Endothelial cell of umbilical vein (primary cell): Measurements from ENCODE around the gene ZNF565. TPM values are rescaled to one million over a fixed set of nuclear protein-coding genes. Genes with fewer than 3 reads are reported as not detected.
"Not testable (repeated sequence)": the region's sequence is repeated elsewhere in the genome, so short reads cannot be mapped to it uniquely, and the experiment has no call there.

Experiments used
- BruUV-seq: library from RNA; stranded (reverse); fragments of 400-500 nt; replicated peaks from 2 replicates; lab custom pipeline; 2021; lab: Mats Ljungman, UMichigan
- CTCF ChIA-PET: fragments of 300-600, 350-600 bp; sonication (Branson Sonifier 250); formaldehyde crosslinking; loops from one replicate; lab custom pipeline; 2021; ENCODE audit warnings: antibody characterized with exemption, inconsistent platforms; lab: Charles Lee
- POLR2A ChIA-PET: fragments of 300-600, 350-600 bp; sonication (Branson Sonifier 250); formaldehyde crosslinking; loops from one replicate; lab custom pipeline; 2021; ENCODE audit warnings: antibody characterized with exemption, inconsistent platforms; lab: Charles Lee
- DNase-seq: peaks from one replicate; pipeline ENCODE4 v3.0.0-alpha.2; 2011; ENCODE audit warnings: low read depth, low spot score
- FAIRE-seq: peaks from 2 replicates; lab custom pipeline; 2011; peaks lifted over from hg19 to GRCh38; lab: Jason Lieb, UNC
- H2AFZ ChIP-seq: 2 replicates; pipeline ENCODE4 v1.6.0; 2012; ENCODE audit warnings: low read depth, low read length, control low read depth, inconsistent platforms
- H3K27ac ChIP-seq: 2 replicates; pipeline ENCODE4 v1.5.1; 2011; ENCODE audit warnings: low read depth, mild to moderate bottlenecking, control low read depth, low read length, moderate library complexity; ENCODE audit not compliant: insufficient read depth
- H3K27me3 ChIP-seq, 2 experiments: 2 replicates each; pipeline versions ENCODE4 v1.6.0 to v1.6.1; 2011; ENCODE audit warnings: low read length in 2 of 2, mixed read lengths in 1 of 2; ENCODE audit not compliant: control insufficient read depth in 2 of 2, insufficient read depth in 2 of 2
- H3K36me3 ChIP-seq, 2 experiments: 2 replicates in 1 of 2; 3 replicates in 1 of 2; pipeline ENCODE4 v1.5.1; 2011; ENCODE audit warnings: low read length in 2 of 2, mild to moderate bottlenecking in 1 of 2, moderate library complexity in 1 of 2; ENCODE audit not compliant: control insufficient read depth in 2 of 2, insufficient read depth in 2 of 2; ENCODE audit errors: extremely low read depth in 1 of 2
- H3K4me1 ChIP-seq: 3 replicates; pipeline ENCODE4 v1.5.1; 2011; ENCODE audit warnings: mild to moderate bottlenecking, low read length; ENCODE audit not compliant: control insufficient read depth, insufficient read depth; ENCODE audit errors: extremely low read depth
- H3K4me2 ChIP-seq: 2 replicates; pipeline ENCODE4 v1.6.1; 2011; ENCODE audit warnings: low read length, control low read depth, mixed read lengths; ENCODE audit not compliant: insufficient read depth
- H3K4me3 ChIP-seq, 3 experiments: fragments of 200-600 bp in 1 of 3; sonication (generic), shearing (Covaris generic) in 1 of 3; replicated peaks in 1 of 3; 2 replicates each; pipeline ENCODE4 v1.5.1; 2011 to 2016; ENCODE audit warnings: control low read depth in 3 of 3, low read length in 3 of 3, mild to moderate bottlenecking in 2 of 3, inconsistent platforms in 1 of 3, low read depth in 1 of 3, moderate library complexity in 1 of 3; ENCODE audit not compliant: insufficient read depth in 1 of 3
- H3K79me2 ChIP-seq: 2 replicates; pipeline ENCODE4 v1.6.0; 2012; ENCODE audit warnings: low read length, inconsistent platforms; ENCODE audit not compliant: control insufficient read depth, insufficient read depth
- H3K9ac ChIP-seq: replicated peaks from 2 replicates; pipeline ENCODE3; 2011; ENCODE audit warnings: low read length, control low read depth; ENCODE audit not compliant: insufficient read depth; ENCODE audit errors: extremely low read depth
- H3K9me1 ChIP-seq: replicated peaks from 3 replicates; pipeline ENCODE4 v1.6.0; 2011; ENCODE audit warnings: mild to moderate bottlenecking, low read length; ENCODE audit not compliant: control insufficient read depth, insufficient read depth; ENCODE audit errors: extremely low read depth
- H3K9me3 ChIP-seq: replicated peaks from 2 replicates; pipeline ENCODE4 v1.5.1; 2012; ENCODE audit warnings: low read length, inconsistent platforms; ENCODE audit not compliant: control insufficient read depth, insufficient read depth
- H4K20me1 ChIP-seq: replicated peaks from 2 replicates; pipeline ENCODE3; 2011; ENCODE audit warnings: mild to moderate bottlenecking, low read length; ENCODE audit not compliant: control insufficient read depth, insufficient read depth; ENCODE audit errors: extremely low read depth
- CTCF ChIP-seq, 2 donors: IDR thresholded peaks; 1 replicate in 1 of 2; 2 replicates in 1 of 2; pipeline ENCODE4 v1.5.1; 2011; ENCODE audit warnings: low read length in 2 of 2, mild to moderate bottlenecking in 2 of 2, moderate library complexity in 2 of 2, control low read depth in 1 of 2, inconsistent platforms in 1 of 2, low read depth in 1 of 2; ENCODE audit not compliant: insufficient read depth in 1 of 2; ENCODE audit errors: extremely low read depth in 1 of 2
- EZH2 ChIP-seq: IDR thresholded peaks from 2 replicates; pipeline ENCODE4 v1.6.1; 2012; ENCODE audit warnings: borderline replicate concordance, low read depth, mild to moderate bottlenecking, moderate library complexity, low read length, inconsistent platforms; ENCODE audit not compliant: severe bottlenecking
- GATA2 ChIP-seq: IDR thresholded peaks from 2 replicates; pipeline ENCODE4 v1.7.0; 2011; ENCODE audit warnings: low read depth, mild to moderate bottlenecking, moderate library complexity, mixed read lengths, low read length; ENCODE audit not compliant: insufficient read length, insufficient read depth
- JUN ChIP-seq: IDR thresholded peaks from 2 replicates; pipeline ENCODE4 v1.6.1; 2011; ENCODE audit warnings: borderline replicate concordance, low read depth; ENCODE audit not compliant: insufficient read length, insufficient read depth
- MYC ChIP-seq: IDR thresholded peaks from one replicate; pipeline ENCODE4 v1.6.1; 2011; ENCODE audit warnings: mild to moderate bottlenecking, low read depth, low read length
- POLR2AphosphoS5 ChIP-seq: IDR thresholded peaks from 2 replicates; pipeline ENCODE4 v1.6.1; 2012; ENCODE audit warnings: low read depth, mild to moderate bottlenecking, control low read depth, low read length, moderate library complexity; ENCODE audit not compliant: insufficient read depth
- dilution Hi-C: fragments of 300-500 bp; cut with MboI; formaldehyde crosslinking; loops from one replicate; pipeline ENCODE4 v1.15.0; 2019; ENCODE audit warnings: low sequenced_read_pairs; ENCODE audit not compliant: extremely low pct_ligation_motif_present
- intact Hi-C: fragments of 100-400 bp; cut with micrococcal nuclease; formaldehyde crosslinking; loops from one replicate; pipeline ENCODE4 v1.10.0; 2022
- polyA plus RNA-seq, 4 experiments: library from polyadenylated mRNA; depleted of rRNA in 3 of 4; stranded (reverse) in 3 of 4; unstranded in 1 of 4; fragments of >200 nt; gene quantifications; 2 replicates each; pipeline versions ENCODE4 v1.2.1 to v1.2.3, GENCODE V29; 2011 to 2012; ENCODE audit warnings: missing spikeins in 1 of 4
- total RNA-seq: library from RNA; stranded (reverse); gene quantifications from 2 replicates; pipeline ENCODE4 v1.2.3, GENCODE V29; 2021

ZNF565 gene
- total and polyA plus RNA-seq, 2 donors (not counting 3 experiments of a cell fraction or from before 2014, with no cell fraction given) = 1.4 to 3.6 TPM

GRCh38 chr19:36182612-36183244 is 31.7 kb downstream of the ZNF565 start:
- Histone ChIP-seq H3K9me1 (no peaks in the 10 kb centered on the region), H3K4me1 (no peaks in the 10 kb centered on the region), H3K79me2 (no peaks in the 10 kb centered on the region), H3K4me3 (no peak overlapping the region), H3K4me2 (no peak overlapping the region), H3K27ac (no peak overlapping the region), H3K27me3 (no peaks in the 10 kb centered on the region), H3K9me3 (no peaks in the 10 kb centered on the region), H3K9ac (no peak overlapping the region), H4K20me1 (no peaks in the 10 kb centered on the region), H2AFZ (no peak overlapping the region), H3K36me3 (no peaks in the 10 kb centered on the region)
- POLR2A ChIA-PET = no interaction called here
- BruUV-seq = no TSS peak
- dilution Hi-C loops = no loop called here
- DNase-seq (no peak), FAIRE-seq (no peak)
- intact Hi-C loops = no loop called here
- CTCF ChIA-PET = no interaction called here
- TF ChIP-seq POLR2AphosphoS5 (no peak), MYC (no peak), GATA2 (no peak), EZH2 (no peak), JUN (no peak), CTCF (IDR thresholded peaks at IDR 0.05; ENCODE audit: extremely low read depth in 1 of 2, insufficient read depth in 1 of 2, low read depth in 1 of 2, low read length in 2 of 2) (no peak)

- CTCF ChIA-PET = interaction anchor here (2.1 kb wide), 1 partner anchor 51 kb away, joined by 7 read pairs; no protein-coding TSS in a partner anchor
- BruUV-seq, intact Hi-C loops, H3K9ac ChIP-seq, H3K79me2 ChIP-seq, H3K4me3 ChIP-seq, H3K27ac ChIP-seq, H3K4me1 ChIP-seq, dilution Hi-C loops, H3K4me2 ChIP-seq, H3K9me3 ChIP-seq, H3K36me3 ChIP-seq, H2AFZ ChIP-seq, H3K9me1 ChIP-seq, DNase-seq, POLR2A ChIA-PET, H3K27me3 ChIP-seq, H4K20me1 ChIP-seq: not testable (repeated sequence)
- peak; percentile 72 for FAIRE-seq
Measured at GRCh38 chr19:36179077-36179476, 35.4 kb downstream of the ZNF565 start.

- H3K4me3 ChIP-seq, FAIRE-seq, H3K9me3 ChIP-seq, H3K9me1 ChIP-seq, POLR2A ChIA-PET, intact Hi-C loops, DNase-seq, BruUV-seq, H3K4me2 ChIP-seq, H4K20me1 ChIP-seq, H3K27me3 ChIP-seq, H3K27ac ChIP-seq, H3K9ac ChIP-seq, H3K4me1 ChIP-seq, H2AFZ ChIP-seq, H3K36me3 ChIP-seq, dilution Hi-C loops, H3K79me2 ChIP-seq: not testable (repeated sequence)
- CTCF ChIA-PET = interaction anchor here (3.5 kb wide), 1 partner anchor 46 kb away, joined by 25 read pairs; no protein-coding TSS in a partner anchor
Measured at GRCh38 chr19:36173846-36174245, 40.6 kb downstream of the ZNF565 start.
